Psoas muscle (tissue), 8 donors: Measurements from ENCODE around the gene SYNGR3. TPM values are rescaled to one million over a fixed set of nuclear protein-coding genes. Genes with fewer than 3 reads are reported as not detected.

Experiments
- ATAC-seq, 4 donors: fragments of 200-7000 bp; cut with Tn5 transposase; one replicate each; pipeline ENCODE4 v1.9.1; 2020; ENCODE audit warnings: moderate library complexity in 3 of 4, mild to moderate bottlenecking in 2 of 4
- DNase-seq, 2 donors: peaks; one replicate each; pipeline ENCODE4 v3.0.0-alpha.2; 2020
- H3K27ac ChIP-seq: fragments of 200-600 bp; one replicate; pipeline ENCODE4 v1.8.0; 2022
- H3K27me3 ChIP-seq, 3 donors: fragments of 200-600 bp in 1 of 3; one replicate each; pipeline versions ENCODE4 v1.6.1 to v1.8.0; 2013 to 2022; ENCODE audit warnings: low read length in 2 of 3, mild to moderate bottlenecking in 2 of 3, moderate library complexity in 1 of 3; ENCODE audit not compliant: insufficient read depth in 3 of 3
- H3K36me3 ChIP-seq, 2 donors: fragments of 200-600 bp in 1 of 2; one replicate each; pipeline versions ENCODE4 v1.6.1 to v1.8.0; 2013 to 2022; ENCODE audit warnings: low read depth in 1 of 2, mild to moderate bottlenecking in 1 of 2, moderate library complexity in 1 of 2; ENCODE audit not compliant: insufficient read depth in 1 of 2
- H3K4me1 ChIP-seq: fragments of 200-600 bp; one replicate; pipeline ENCODE4 v1.8.0; 2022
- H3K4me3 ChIP-seq: fragments of 200-600 bp; one replicate; pipeline ENCODE4 v1.8.0; 2022; ENCODE audit warnings: mild to moderate bottlenecking
- H3K9me3 ChIP-seq: fragments of 200-600 bp; one replicate; pipeline ENCODE4 v1.8.0; 2022
- CTCF ChIP-seq: fragments of 200-600 bp; IDR thresholded peaks from one replicate; pipeline ENCODE4 v1.8.0; 2022; ENCODE audit warnings: antibody characterized with exemption
- WGBS, 3 donors: extraction: QIAGEN DNeasy Blood & Tissue Kit; methylation state at CpG; one replicate each; pipeline versions ENCODE4 v1.1.6 to v1.1.7; 2013; 5-methylcytosine and 5-hydroxymethylcytosine counted together
- intact Hi-C, 2 donors: fragments of 100-400 bp; cut with DNase I; formaldehyde crosslinking; loops; one replicate each; pipeline versions ENCODE4 v1.11.0 to v1.14.2; 2022
- polyA plus RNA-seq, 3 donors: library from polyadenylated mRNA; stranded (reverse); fragments of 200-250 nt; gene quantifications; one replicate each; pipeline ENCODE4 v1.2.3, GENCODE V29; 2013
- total RNA-seq, 4 donors: library from RNA; stranded (reverse); fragmentation: NEBNext Ultra II Directional in 2 of 4; extraction: Animal tissue kit (Norgen Biotek cat#: 25700) in 2 of 4; gene quantifications; one replicate each; pipeline versions ENCODE4 v1.2.1 to v1.2.4, GENCODE V29; 2021 to 2023
- donor health status: healthy with polysubstance abuse.
- donor health status: DM: no; HTN: no; CAD: no; lungs with moderate emphysema.
- donor health status: Bipolar disorder and iron deficiency.
- donor health status: healthy.
- donor health status: DM: yes; HTN: yes; CAD: no.
- donor health status: DM: no; HTN: no; CAD: no.
- donor health status: DM: no; HTN: no; CAD: no.
- donor health status: DM: yes; HTN: yes; CAD: no.

The SYNGR3 gene
- total and polyA plus RNA-seq, 7 donors = 0.24 to 0.85 (median 0.25) TPM; not detected in 1

- Histone ChIP-seq H3K4me1 (peaks cover 32% of the 10 kb centered on the region), H3K27me3 (no peaks in the 10 kb centered on the region), H3K27ac (no peak overlapping the region), H3K4me3 (no peak overlapping the region), H3K9me3 (no peaks in the 10 kb centered on the region), H3K36me3 (peaks cover 9 to 43% of the 10 kb centered on the region in 2 donors)
- ATAC-seq = no peak
- intact Hi-C loops = no loop called here
- no peak for TF ChIP-seq CTCF
- 32 to 38% (median 33%) methylated on average over 16 of the region's 16 CpGs for WGBS, 3 donors
- DNase-seq = no peak
These were observed 9.0 kb upstream of the SYNGR3 start for GRCh38 chr16:1980770-1981087.

GRCh38 chr16:1981398-1981836, 8.4 kb upstream of the SYNGR3 start, which contains the start of gene NOXO1:
TSS of gene NOXO1 (minus strand) at chr16:1981469. CDS start at chr16:1981179, 290 bp downstream.
- DNase-seq = no peak
- WGBS, 3 donors = 50 to 75% (median 62%) methylated on average over 6 of the region's 6 CpGs
- TF ChIP-seq CTCF = no peak
- Histone ChIP-seq H3K36me3 (peaks cover 9 to 43% of the 10 kb centered on the region in 2 donors), H3K4me1 (peaks cover 32% of the 10 kb centered on the region), H3K27ac (no peak within 1 kb of the TSS), H3K4me3 (no peak within 1 kb of the TSS), H3K27me3 (no peaks in the 10 kb centered on the region), H3K9me3 (no peaks in the 10 kb centered on the region)
- no peak for ATAC-seq
- intact Hi-C loops = no loop called here

- DNase-seq (no peak), ATAC-seq (no peak)
- no peaks in the 10 kb centered on the region for H3K27me3 ChIP-seq
- peaks cover 9 to 43% of the 10 kb centered on the region in 2 donors for H3K36me3 ChIP-seq
- peaks cover 32% of the 10 kb centered on the region for H3K4me1 ChIP-seq
- intact Hi-C loops = no loop called here
- H3K27ac ChIP-seq = no peak overlapping the region
- H3K4me3 ChIP-seq = no peak overlapping the region
- no peaks in the 10 kb centered on the region for H3K9me3 ChIP-seq
- WGBS, 3 donors = 26 to 44% (median 36%) methylated on average over 5 of the region's 5 CpGs
- TF ChIP-seq CTCF = no peak
These were observed 7.7 kb upstream of the SYNGR3 start for GRCh38 chr16:1982013-1982433.

- Histone ChIP-seq H3K27me3 (peaks cover 0 to 3% (median 0%) of the 10 kb centered on the region in 3 donors), H3K4me1 (peaks cover 32% of the 10 kb centered on the region), H3K4me3 (peak overlapping the region; percentile 93), H3K36me3 (peaks cover 8 to 36% of the 10 kb centered on the region in 2 donors), H3K9me3 (no peaks in the 10 kb centered on the region), H3K27ac (peak overlapping the region; percentile 67)
- no peak for TF ChIP-seq CTCF
- DNase-seq = no peak
- 33 to 39% (median 36%) methylated on average over 19 of the region's 19 CpGs for whole genome bisulfite sequencing, 3 donors
- intact Hi-C loops = no loop called here
- ATAC-seq = no peak
These were observed 6.7 kb upstream of the SYNGR3 start for GRCh38 chr16:1982991-1983543.
